ENCODE results near the gene OSBPL2. TPM values are rescaled to one million over a fixed set of nuclear protein-coding genes. Genes with fewer than 3 reads are reported as not detected.

The OSBPL2 gene
- total and polyA plus RNA-seq, 7 donors: 27.0 to 36.8 (median 31.7) TPM

- peaks cover 90 to 97% (median 96%) of the 10 kb centered on the region in 4 donors for H3K36me3 ChIP-seq
- H3K27ac ChIP-seq: peak overlapping the region in 2 of 4 donors; percentile 37 to 43
- no peaks in the 10 kb centered on the region for H3K27me3 ChIP-seq
- 78 to 89% methylated on average over 16 of the region's 16 CpGs for WGBS, 2 donors
- intact Hi-C loops (cut with DNase I): no loop called here
- H3K4me3 ChIP-seq: no peak overlapping the region
- no peak for TF ChIP-seq POLR2AphosphoS5 (IDR thresholded peaks at IDR 0.05)
- no peak for TF ChIP-seq EP300 (IDR thresholded peaks at IDR 0.05)
- TF ChIP-seq CTCF (IDR thresholded peaks at IDR 0.05): no peak
- no peak for TF ChIP-seq POLR2A (IDR thresholded peaks at IDR 0.05)
- DNase-seq: no peak
- H3K4me1 ChIP-seq: peaks cover 0 to 15% (median 6%) of the 10 kb centered on the region in 4 donors
- no peaks in the 10 kb centered on the region for H3K9me3 ChIP-seq
Observed at GRCh38 chr20:62312662-62312977, 74.3 kb downstream of the OSBPL2 start.

- WGBS, 2 donors: 85 to 93% methylated on average over 26 of the region's 26 CpGs
- H3K27me3 ChIP-seq: no peaks in the 10 kb centered on the region
- peaks cover 87 to 93% (median 92%) of the 10 kb centered on the region in 4 donors for H3K36me3 ChIP-seq
- peaks cover 0 to 15% (median 4%) of the 10 kb centered on the region in 4 donors for H3K4me1 ChIP-seq
- TF ChIP-seq CTCF (IDR thresholded peaks at IDR 0.05): no peak
- no peak for TF ChIP-seq EP300 (IDR thresholded peaks at IDR 0.05)
- TF ChIP-seq POLR2AphosphoS5 (IDR thresholded peaks at IDR 0.05): no peak
- TF ChIP-seq POLR2A (IDR thresholded peaks at IDR 0.05): no peak
- no peak for DNase-seq
- no peaks in the 10 kb centered on the region for H3K9me3 ChIP-seq
- H3K4me3 ChIP-seq: no peak overlapping the region
- peak overlapping the region in 1 of 4 donors; percentile 37 for H3K27ac ChIP-seq
- intact Hi-C loops (cut with DNase I): no loop called here
Observed at GRCh38 chr20:62313021-62313420, 74.7 kb downstream of the OSBPL2 start.

- DNase-seq: no peak
- peaks cover 84 to 92% (median 88%) of the 10 kb centered on the region in 4 donors for H3K36me3 ChIP-seq
- H3K9me3 ChIP-seq: no peaks in the 10 kb centered on the region
- intact Hi-C loops (cut with DNase I): no loop called here
- no peaks in the 10 kb centered on the region for H3K27me3 ChIP-seq
- 93 to 95% methylated on average over 55 of the region's 55 CpGs for WGBS, 2 donors
- H3K4me3 ChIP-seq: no peak overlapping the region
- H3K4me1 ChIP-seq: peaks cover 0 to 15% (median 3%) of the 10 kb centered on the region in 4 donors
- H3K27ac ChIP-seq: peak overlapping the region in 1 of 4 donors; percentile 37
- no peak for TF ChIP-seq EP300 (IDR thresholded peaks at IDR 0.05)
- no peak for TF ChIP-seq CTCF (IDR thresholded peaks at IDR 0.05)
- TF ChIP-seq POLR2AphosphoS5 (IDR thresholded peaks at IDR 0.05): no peak
- TF ChIP-seq POLR2A (IDR thresholded peaks at IDR 0.05): no peak
Observed at GRCh38 chr20:62313460-62314338, 75.4 kb downstream of the OSBPL2 start.

- Histone ChIP-seq H3K27me3 (no peaks in the 10 kb centered on the region), H3K4me3 (no peak overlapping the region), H3K9me3 (no peaks in the 10 kb centered on the region), H3K27ac (no peak overlapping the region), H3K36me3 (peaks cover 84 to 92% (median 88%) of the 10 kb centered on the region in 4 donors), H3K4me1 (peaks cover 0 to 15% (median 3%) of the 10 kb centered on the region in 4 donors)
- WGBS, 2 donors: 84 to 93% methylated on average over 12 of the region's 12 CpGs
- no peak for TF ChIP-seq POLR2A (IDR thresholded peaks at IDR 0.05)
- no peak for TF ChIP-seq CTCF (IDR thresholded peaks at IDR 0.05)
- no peak for TF ChIP-seq EP300 (IDR thresholded peaks at IDR 0.05)
- TF ChIP-seq POLR2AphosphoS5 (IDR thresholded peaks at IDR 0.05): no peak
- intact Hi-C loops (cut with DNase I): no loop called here
- no peak for DNase-seq
Observed at GRCh38 chr20:62314339-62314638, 76.0 kb downstream of the OSBPL2 start.
